Calu3 (cell line): ENCODE data around the gene TIMP2. TPM values are rescaled to one million over a fixed set of nuclear protein-coding genes. Genes with fewer than 3 reads are reported as not detected.

Source experiments
- BruUV-seq: library from RNA; stranded (reverse); fragments of 400-500 nt; replicated peaks from 2 replicates; lab custom pipeline; 2021; lab: Mats Ljungman, UMichigan
- CTCF ChIA-PET: fragments of 300-600 bp; sonication (Branson Sonifier 250); formaldehyde crosslinking; loops from one replicate; lab custom pipeline; 2022; ENCODE audit warnings: antibody characterized with exemption; lab: Charles Lee
- DNase-seq: peaks from one replicate; pipeline ENCODE4 v3.0.0; 2022
- H3K27ac Mint-ChIP-seq: one replicate; pipeline ENCODE4 v1.8.0; 2022; ENCODE audit warnings: mixed read lengths; ENCODE audit not compliant: unreplicated experiment
- H3K27me3 Mint-ChIP-seq: one replicate; pipeline ENCODE4 v1.8.0; 2022; ENCODE audit warnings: mixed read lengths; ENCODE audit not compliant: unreplicated experiment
- H3K36me3 Mint-ChIP-seq: one replicate; pipeline ENCODE4 v1.8.0; 2022; ENCODE audit warnings: mild to moderate bottlenecking, moderate library complexity, mixed read lengths; ENCODE audit not compliant: insufficient read depth, unreplicated experiment
- H3K4me1 Mint-ChIP-seq: one replicate; pipeline ENCODE4 v1.8.0; 2022; ENCODE audit warnings: mild to moderate bottlenecking, low read depth, mixed read lengths; ENCODE audit not compliant: unreplicated experiment
- H3K4me3 Mint-ChIP-seq: one replicate; pipeline ENCODE4 v1.8.0; 2022; ENCODE audit warnings: mild to moderate bottlenecking, low read depth, moderate library complexity, mixed read lengths; ENCODE audit not compliant: unreplicated experiment
- H3K9me3 Mint-ChIP-seq: one replicate; pipeline ENCODE4 v1.8.0; 2022; ENCODE audit warnings: low read depth, mixed read lengths; ENCODE audit not compliant: unreplicated experiment
- intact Hi-C: fragments of 100-400 bp; cut with micrococcal nuclease; formaldehyde crosslinking; loops from one replicate; pipeline ENCODE4 v1.10.0; 2022; ENCODE audit not compliant: unreplicated experiment
- total RNA-seq: library from RNA; stranded (reverse); gene quantifications from 2 replicates; pipeline ENCODE4 v1.2.3, GENCODE V29; 2022
- TF ChIP-seq, protein P1 (sequence below): fragments of 200-600 bp; IDR thresholded peaks from one replicate; pipeline ENCODE4 v1.8.0; 2022; ENCODE audit warnings: antibody characterized with exemption; ENCODE audit not compliant: unreplicated experiment

The TIMP2 gene
- total RNA-seq, 1 experiment from 2014 or later = 246 TPM

DNA sequence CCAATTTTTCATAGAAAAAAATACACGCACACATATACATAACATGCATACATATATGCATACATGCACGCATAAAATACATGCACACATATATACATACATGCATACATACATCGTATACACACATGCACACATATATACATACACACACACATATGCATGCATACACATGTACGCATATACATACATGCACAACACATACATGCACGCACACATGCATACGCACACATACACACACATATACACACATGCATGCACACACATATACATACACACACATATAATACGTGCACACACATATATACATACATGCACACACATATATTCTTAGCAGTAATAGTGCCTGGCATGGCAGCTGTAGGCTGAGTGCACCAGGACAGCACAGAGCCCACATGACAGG is 109.5 kb downstream of the TIMP2 start:
- intact Hi-C loops = no loop called here
- H3K9me3 Mint-ChIP-seq = no peaks in the 10 kb centered on the region
- H3K27me3 Mint-ChIP-seq = no peaks in the 10 kb centered on the region
- peaks cover 80% of the 10 kb centered on the region for H3K36me3 Mint-ChIP-seq
- no peak overlapping the region for H3K27ac Mint-ChIP-seq
- CTCF ChIA-PET = no interaction called here
- no peak overlapping the region for H3K4me3 Mint-ChIP-seq
- DNase-seq = no peak
- H3K4me1 Mint-ChIP-seq = no peaks in the 10 kb centered on the region
- TF ChIP-seq, protein P1, sequence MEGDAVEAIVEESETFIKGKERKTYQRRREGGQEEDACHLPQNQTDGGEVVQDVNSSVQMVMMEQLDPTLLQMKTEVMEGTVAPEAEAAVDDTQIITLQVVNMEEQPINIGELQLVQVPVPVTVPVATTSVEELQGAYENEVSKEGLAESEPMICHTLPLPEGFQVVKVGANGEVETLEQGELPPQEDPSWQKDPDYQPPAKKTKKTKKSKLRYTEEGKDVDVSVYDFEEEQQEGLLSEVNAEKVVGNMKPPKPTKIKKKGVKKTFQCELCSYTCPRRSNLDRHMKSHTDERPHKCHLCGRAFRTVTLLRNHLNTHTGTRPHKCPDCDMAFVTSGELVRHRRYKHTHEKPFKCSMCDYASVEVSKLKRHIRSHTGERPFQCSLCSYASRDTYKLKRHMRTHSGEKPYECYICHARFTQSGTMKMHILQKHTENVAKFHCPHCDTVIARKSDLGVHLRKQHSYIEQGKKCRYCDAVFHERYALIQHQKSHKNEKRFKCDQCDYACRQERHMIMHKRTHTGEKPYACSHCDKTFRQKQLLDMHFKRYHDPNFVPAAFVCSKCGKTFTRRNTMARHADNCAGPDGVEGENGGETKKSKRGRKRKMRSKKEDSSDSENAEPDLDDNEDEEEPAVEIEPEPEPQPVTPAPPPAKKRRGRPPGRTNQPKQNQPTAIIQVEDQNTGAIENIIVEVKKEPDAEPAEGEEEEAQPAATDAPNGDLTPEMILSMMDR = no peak
- no TSS peak for BruUV-seq

- H3K36me3 Mint-ChIP-seq = peaks cover 71% of the 10 kb centered on the region
Measured at GRCh38 chr17:78812855-78813254, 112.3 kb downstream of the TIMP2 start.

GRCh38 chr17:78808163-78808562 is 117.0 kb downstream of the TIMP2 start:
- Mint-ChIP-seq H3K27me3 (no peaks in the 10 kb centered on the region), H3K4me1 (no peaks in the 10 kb centered on the region), H3K4me3 (no peak overlapping the region), H3K36me3 (peaks cover 73% of the 10 kb centered on the region), H3K27ac (no peak overlapping the region), H3K9me3 (no peaks in the 10 kb centered on the region)
- TF ChIP-seq, protein P1 = no peak
- CTCF ChIA-PET = no interaction called here
- no peak for DNase-seq
- BruUV-seq = no TSS peak
- intact Hi-C loops = no loop called here

More at GRCh38 chr17:78812855-78813254, 112.3 kb downstream of the TIMP2 start:
- Mint-ChIP-seq H3K4me1 (no peaks in the 10 kb centered on the region), H3K27ac (no peak overlapping the region), H3K27me3 (no peaks in the 10 kb centered on the region), H3K4me3 (no peak overlapping the region), H3K9me3 (no peaks in the 10 kb centered on the region)
- BruUV-seq = no TSS peak
- intact Hi-C loops = no loop called here
- DNase-seq = no peak
- CTCF ChIA-PET = no interaction called here
- TF ChIP-seq, protein P1 = no peak

DNA sequence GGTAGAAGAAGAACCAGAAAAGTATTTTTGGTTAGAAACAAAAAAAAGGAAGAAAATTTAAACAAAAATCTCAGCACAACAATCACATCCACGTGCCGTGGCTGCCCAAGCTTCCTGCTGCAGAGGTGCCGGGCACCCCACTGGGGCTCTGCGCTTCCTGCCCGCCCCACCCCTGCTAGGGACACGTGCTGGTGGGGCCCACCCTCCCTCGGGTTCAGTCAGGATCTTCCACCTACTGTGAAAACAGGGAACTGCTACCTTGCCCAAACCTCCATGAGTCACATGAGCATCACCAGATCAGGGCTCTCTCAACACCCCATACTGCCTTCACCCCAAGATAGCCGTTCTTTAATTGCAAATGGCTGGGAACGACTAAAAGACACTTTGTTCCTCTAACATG is 118.7 kb downstream of the TIMP2 start:
- H3K4me1 Mint-ChIP-seq = no peaks in the 10 kb centered on the region
- no peaks in the 10 kb centered on the region for H3K9me3 Mint-ChIP-seq
- TF ChIP-seq, protein P1 = no peak
- CTCF ChIA-PET = no interaction called here
- BruUV-seq = no TSS peak
- peaks cover 56% of the 10 kb centered on the region for H3K36me3 Mint-ChIP-seq
- no peaks in the 10 kb centered on the region for H3K27me3 Mint-ChIP-seq
- no peak for DNase-seq
- no peak overlapping the region for H3K27ac Mint-ChIP-seq
- H3K4me3 Mint-ChIP-seq = no peak overlapping the region
- intact Hi-C loops = no loop called here
